Measurements from ENCODE around the gene XRCC4.

- TF ChIP-seq USF1 (IDR thresholded peaks at IDR 0.05; ENCODE audit: borderline replicate concordance, low read depth) (no peak), CTCF (IDR thresholded peaks at IDR 0.05) (no peak), EZH2phosphoT487 (IDR thresholded peaks at IDR 0.05; ENCODE audit: borderline replicate concordance, low read depth) (no peak), RXRA (IDR thresholded peaks at IDR 0.05; ENCODE audit: borderline replicate concordance, low read depth) (no peak), TAF1 (IDR thresholded peaks at IDR 0.05; ENCODE audit: borderline replicate concordance, low read depth, low read length) (no peak), JUND (IDR thresholded peaks at IDR 0.05) (no peak), SMC3 (IDR thresholded peaks at IDR 0.05; ENCODE audit: low read depth, low read length) (no peak), EP300 (IDR thresholded peaks at IDR 0.05; ENCODE audit: borderline replicate concordance in 1 of 2, low read depth in 1 of 2, low read length in 1 of 2) (no peak)
Observed at GRCh38 chr5:83149671-83150070, 72.3 kb downstream of the XRCC4 start.
